PC-3 (cell line): ENCODE measurements around the gene COMMD7. TPM values are rescaled to one million over a fixed set of nuclear protein-coding genes. Genes with fewer than 3 reads are reported as not detected.

Experiments used
- ATAC-seq: fragments of 200-7000 bp; cut with Tn5 transposase; 2 replicates; pipeline ENCODE4 v1.9.1; 2020; ENCODE audit warnings: mild to moderate bottlenecking, moderate library complexity
- BruUV-seq: library from RNA; stranded (reverse); fragments of 400-500 nt; replicated peaks from 2 replicates; lab custom pipeline; 2021; lab: Mats Ljungman, UMichigan
- CTCF ChIA-PET: fragments of 300-600 bp; sonication (Branson Sonifier 250); formaldehyde crosslinking; loops from one replicate; lab custom pipeline; 2022; ENCODE audit warnings: antibody characterized with exemption; lab: Charles Lee
- POLR2A ChIA-PET: fragments of 300-600 bp; sonication (Branson Sonifier 250); formaldehyde crosslinking; loops from one replicate; lab custom pipeline; 2022; ENCODE audit warnings: antibody characterized with exemption; ENCODE audit not compliant: unreplicated experiment; lab: Charles Lee
- DNase-seq: peaks from one replicate; pipeline ENCODE4 v3.0.0-alpha.2; 2015
- H2AFZ ChIP-seq: fragments of 300-600 bp; sonication (generic); 2 replicates; pipeline ENCODE4 v1.6.0; 2016; ENCODE audit warnings: antibody characterized with exemption, low read length
- H3F3A ChIP-seq: fragments of 300-600 bp; sonication (generic); one replicate; pipeline ENCODE4 v1.6.0; 2017; ENCODE audit warnings: antibody characterized with exemption, low read length, control low read depth, mild to moderate bottlenecking; ENCODE audit not compliant: unreplicated experiment
- H3K27ac ChIP-seq: fragments of 300-600 bp; sonication (generic); 2 replicates; pipeline ENCODE4 v1.5.1; 2016; ENCODE audit warnings: mild to moderate bottlenecking, low read length
- H3K27me3 ChIP-seq: fragments of 300-600 bp; sonication (generic); 2 replicates; pipeline ENCODE4 v1.6.1; 2016; ENCODE audit warnings: low read length, mixed read lengths
- H3K36me3 ChIP-seq: fragments of 300-600 bp; sonication (generic); 2 replicates; pipeline ENCODE4 v1.6.1; 2016; ENCODE audit warnings: low read depth, mixed run types, low read length, mixed read lengths
- H3K4me1 ChIP-seq: fragments of 300-600 bp; sonication (generic); 2 replicates; pipeline ENCODE4 v1.5.1; 2016; ENCODE audit warnings: low read length; ENCODE audit not compliant: insufficient read depth
- H3K4me2 ChIP-seq: fragments of 300-600 bp; sonication (generic); 2 replicates; pipeline ENCODE4 v1.6.0; 2016; ENCODE audit warnings: low read length
- H3K4me3 ChIP-seq: fragments of 300-600 bp; sonication (generic); 2 replicates; pipeline ENCODE4 v1.5.1; 2016; ENCODE audit warnings: mild to moderate bottlenecking, low read length, mixed read lengths
- H3K79me2 ChIP-seq: fragments of 300-600 bp; sonication (generic); 2 replicates; pipeline ENCODE4 v1.6.1; 2017; ENCODE audit warnings: low read length, mixed read lengths
- H3K9ac ChIP-seq: fragments of 300-600 bp; sonication (generic); 2 replicates; pipeline ENCODE4 v1.6.0; 2016; ENCODE audit warnings: mild to moderate bottlenecking, low read length
- H3K9me2 ChIP-seq: fragments of 300-600 bp; sonication (generic); replicated peaks from 2 replicates; pipeline ENCODE4 v1.6.1; 2016; ENCODE audit warnings: mixed run types, low read length, mixed read lengths
- H3K9me3 ChIP-seq: fragments of 300-600 bp; sonication (generic); 2 replicates; pipeline ENCODE4 v1.6.1; 2016; ENCODE audit warnings: low read length, mixed read lengths
- H4K20me1 ChIP-seq: fragments of 300-600 bp; sonication (generic); 2 replicates; pipeline ENCODE4 v1.6.1; 2016; ENCODE audit warnings: low read length, mixed read lengths
- CTCF ChIP-seq: fragments of 300-600 bp; sonication (generic); conservative IDR thresholded peaks from 2 replicates; pipeline ENCODE4 v1.5.1; 2017; ENCODE audit warnings: antibody characterized with exemption, low read depth, mild to moderate bottlenecking, low read length
- EZH2 ChIP-seq: fragments of 300-600 bp; sonication (generic); IDR thresholded peaks from one replicate; pipeline ENCODE4 v1.6.1; 2017; ENCODE audit warnings: antibody characterized with exemption, mild to moderate bottlenecking, low read length; ENCODE audit not compliant: unreplicated experiment
- EZH2phosphoT487 ChIP-seq: fragments of 300-600 bp; sonication (generic); IDR thresholded peaks from 2 replicates; pipeline ENCODE4 v1.6.1; 2018; ENCODE audit warnings: mild to moderate bottlenecking, antibody characterized with exemption, low read length, borderline replicate concordance
- intact Hi-C: fragments of 100-400 bp; cut with micrococcal nuclease; formaldehyde crosslinking; loops from 2 replicates; pipeline ENCODE4 v1.9.0; 2023
- total RNA-seq: library from RNA; depleted of rRNA; stranded (reverse); fragments of >200 nt; gene quantifications from 2 replicates; pipeline ENCODE4 v1.2.3, GENCODE V29; 2014

The COMMD7 gene
- total RNA-seq, 1 experiment from 2014 or later: 33.5 TPM

- Histone ChIP-seq H3F3A (no peaks in the 10 kb centered on the region), H3K4me2 (no peak overlapping the region), H3K4me1 (peaks cover 22% of the 10 kb centered on the region), H4K20me1 (no peaks in the 10 kb centered on the region), H2AFZ (no peak overlapping the region), H3K4me3 (no peak overlapping the region), H3K9me3 (no peaks in the 10 kb centered on the region), H3K36me3 (no peaks in the 10 kb centered on the region), H3K9me2 (no peaks in the 10 kb centered on the region), H3K79me2 (no peaks in the 10 kb centered on the region), H3K9ac (no peak overlapping the region), H3K27ac (no peak overlapping the region), H3K27me3 (no peaks in the 10 kb centered on the region)
- BruUV-seq: no TSS peak
- no peak for DNase-seq
- ChIA-PET POLR2A (interaction anchor here (0.6 kb wide), 1 partner anchor 95 kb away, joined by 3 read pairs; no protein-coding TSS in a partner anchor), CTCF (no interaction called here)
- intact Hi-C loops: no loop called here
- TF ChIP-seq EZH2 (no peak), CTCF (no peak), EZH2phosphoT487 (no peak)
- no peak for ATAC-seq
Observed at GRCh38 chr20:32682508-32682987, 60.7 kb downstream of the COMMD7 start.

GRCh38 chr20:32681175-32682084, 61.8 kb downstream of the COMMD7 start:
- DNase-seq: peak; percentile 84
- no TSS peak for BruUV-seq
- no peak overlapping the region for H3K4me3 ChIP-seq
- peak; percentile 31; the same call in 1 of the 2 replicates for TF ChIP-seq CTCF
- no peak for TF ChIP-seq EZH2
- POLR2A ChIA-PET: interaction anchor here (0.5 to 0.6 kb wide), 3 partner anchors 14 to 240 kb away, joined by 3 to 9 read pairs (median 9); no protein-coding TSS in a partner anchor
- CTCF ChIA-PET: interaction anchor here (0.6 to 1.4 kb wide), 3 partner anchors 95 to 247 kb away, joined by 5 to 15 read pairs (median 6); no protein-coding TSS in a partner anchor
- peak; percentile 92 for ATAC-seq
- H4K20me1 ChIP-seq: no peaks in the 10 kb centered on the region
- H3F3A ChIP-seq: no peaks in the 10 kb centered on the region
- H3K4me1 ChIP-seq: peaks cover 26% of the 10 kb centered on the region
- H3K9me2 ChIP-seq: no peaks in the 10 kb centered on the region
- H3K9me3 ChIP-seq: no peaks in the 10 kb centered on the region
- H3K36me3 ChIP-seq: no peaks in the 10 kb centered on the region
- no peaks in the 10 kb centered on the region for H3K27me3 ChIP-seq
- H3K4me2 ChIP-seq: peak overlapping the region; percentile 56
- no peak overlapping the region for H3K9ac ChIP-seq
- H3K27ac ChIP-seq: no peak overlapping the region
- no peaks in the 10 kb centered on the region for H3K79me2 ChIP-seq
- intact Hi-C loops: no loop called here
- peak overlapping the region; percentile 26; the same call in 1 of the 2 replicates for H2AFZ ChIP-seq
